T-cell (primary cell): ENCODE measurements around the gene PVALB. TPM values are rescaled to one million over a fixed set of nuclear protein-coding genes. Genes with fewer than 3 reads are reported as not detected.

Experiments
- ATAC-seq, 4 experiments: fragments of 200-7000 bp in 3 of 4; fragments of 150-1000 bp in 1 of 4; cut with Tn5 transposase; replicated peaks in 1 of 4; 1 replicate in 3 of 4; 2 replicates in 1 of 4; pipeline ENCODE4 v1.10.0; 2021; ENCODE audit warnings: moderate library complexity in 3 of 4, mild to moderate bottlenecking in 2 of 4, moderate number of reproducible peaks in 1 of 4
- CTCF ChIA-PET, 2 donors: fragments of 300-600 bp; sonication (Branson Sonifier 250); formaldehyde crosslinking; loops; one replicate each; lab custom pipeline; 2022; ENCODE audit warnings: antibody characterized with exemption in 2 of 2; lab: Charles Lee
- POLR2A ChIA-PET, 2 donors: fragments of 300-600 bp; sonication (Branson Sonifier 250); formaldehyde crosslinking; loops; one replicate each; lab custom pipeline; 2022; ENCODE audit warnings: antibody characterized with exemption in 2 of 2; lab: Charles Lee
- DNase-seq, 35 experiments: peaks; one replicate each; pipeline versions ENCODE4 v3.0.0 to v3.0.0-alpha.2; 2013 to 2023
- H3K27ac ChIP-seq: one replicate; pipeline ENCODE4 v1.5.1; 2013; ENCODE audit warnings: low read length
- H3K27me3 ChIP-seq, 2 experiments: replicated peaks in 1 of 2; 1 replicate in 1 of 2; 2 replicates in 1 of 2; pipeline versions ENCODE4 v1.6.1 to v1.7.0; 2013; ENCODE audit warnings: low read length in 1 of 2, mixed read lengths in 1 of 2; ENCODE audit not compliant: control insufficient read depth in 2 of 2, insufficient read depth in 2 of 2; ENCODE audit errors: extremely low read depth in 1 of 2
- H3K36me3 ChIP-seq, 2 donors: 1 replicate in 1 of 2; 2 replicates in 1 of 2; pipeline versions ENCODE4 v1.6.1 to v1.7.0; 2013; ENCODE audit warnings: low read length in 1 of 2; ENCODE audit not compliant: control insufficient read depth in 2 of 2, insufficient read depth in 1 of 2; ENCODE audit errors: extremely low read depth in 1 of 2
- H3K4me1 ChIP-seq, 2 experiments: 1 replicate in 1 of 2; 2 replicates in 1 of 2; pipeline versions ENCODE4 v1.6.1 to v1.7.0; 2013; ENCODE audit warnings: low read length in 2 of 2, mixed read lengths in 1 of 2; ENCODE audit not compliant: insufficient read depth in 2 of 2, control insufficient read depth in 1 of 2; ENCODE audit errors: extremely low read depth in 1 of 2
- H3K4me3 ChIP-seq, 2 donors: 1 replicate in 1 of 2; 2 replicates in 1 of 2; pipeline versions ENCODE4 v1.5.1 to v1.7.0; 2013; ENCODE audit warnings: mild to moderate bottlenecking in 2 of 2, low read length in 1 of 2, moderate library complexity in 1 of 2; ENCODE audit not compliant: control insufficient read depth in 1 of 2; ENCODE audit errors: extremely low read depth in 1 of 2
- H3K9me3 ChIP-seq: 2 replicates; pipeline ENCODE4 v1.7.0; 2013
- H3K27ac Mint-ChIP-seq, 2 donors: one replicate each; pipeline ENCODE4 v1.8.0; 2020 to 2021; ENCODE audit warnings: mild to moderate bottlenecking in 2 of 2, mixed read lengths in 2 of 2
- H3K27me3 Mint-ChIP-seq, 2 donors: one replicate each; pipeline ENCODE4 v1.8.0; 2021 to 2022; ENCODE audit warnings: mixed read lengths in 2 of 2
- H3K36me3 Mint-ChIP-seq: one replicate; pipeline ENCODE4 v1.8.0; 2021; ENCODE audit warnings: mixed read lengths
- H3K4me1 Mint-ChIP-seq, 3 donors: one replicate each; pipeline ENCODE4 v1.8.0; 2020 to 2022; ENCODE audit warnings: mixed read lengths in 3 of 3, mild to moderate bottlenecking in 1 of 3
- H3K4me3 Mint-ChIP-seq, 3 donors: one replicate each; pipeline ENCODE4 v1.8.0; 2020 to 2022; ENCODE audit warnings: mild to moderate bottlenecking in 3 of 3, mixed read lengths in 3 of 3, moderate library complexity in 3 of 3
- H3K9me3 Mint-ChIP-seq, 3 donors: one replicate each; pipeline ENCODE4 v1.8.0; 2020 to 2022; ENCODE audit warnings: mixed read lengths in 3 of 3
- WGBS: methylation state at CpG from one replicate; pipeline ENCODE4 v1.1.5; 2013; ENCODE audit warnings: missing lambda C conversion rate; ENCODE audit not compliant: insufficient coverage; 5-methylcytosine and 5-hydroxymethylcytosine counted together
- total RNA-seq, 35 experiments: library from RNA in 6 of 35; stranded (reverse) in 6 of 35; fragments of 120-200 nt in 1 of 35; gene quantifications; one replicate each; pipeline versions ENCODE4 v1.2.1 to v1.2.4 and lab custom pipeline; 2013 to 2026

The PVALB gene
- total RNA-seq, 5 donors from 2014 or later (not counting 1 experiment from before 2014, with no cell fraction given), result not detected

DNA sequence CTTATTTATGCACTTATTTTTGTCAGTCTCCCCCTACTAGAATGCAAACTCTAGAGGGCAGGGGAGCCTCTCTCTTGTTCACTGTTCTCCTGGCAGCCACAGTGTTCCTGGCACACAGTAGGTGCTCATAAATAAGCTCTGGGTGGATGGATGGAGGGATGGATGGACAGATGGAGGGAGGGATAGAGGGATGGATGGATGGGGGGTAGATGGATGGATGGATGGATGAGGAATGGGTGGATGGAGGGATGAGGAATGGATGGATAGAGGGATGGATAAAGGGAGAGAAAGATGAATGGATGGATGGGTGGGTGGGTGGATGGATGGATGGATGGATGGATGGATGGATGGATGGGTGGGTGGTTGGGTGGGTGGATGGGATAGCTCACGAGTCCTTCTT lies 13.5 kb downstream of the PVALB start:
- Histone ChIP-seq H3K4me1 (peaks cover 6 to 9% of the 10 kb centered on the region in 2 experiments), H3K36me3 (no peaks in the 10 kb centered on the region), H3K27me3 (peaks cover 0 to 22% of the 10 kb centered on the region in 2 experiments), H3K4me3 (no peak overlapping the region), H3K27ac (no peak overlapping the region), H3K9me3 (no peaks in the 10 kb centered on the region)
- Mint-ChIP-seq H3K27ac (no peak overlapping the region), H3K4me3 (no peak overlapping the region), H3K27me3 (peaks cover 7 to 23% of the 10 kb centered on the region in 2 donors), H3K9me3 (no peaks in the 10 kb centered on the region), H3K4me1 (peaks cover 11 to 16% (median 12%) of the 10 kb centered on the region in 3 donors), H3K36me3 (no peaks in the 10 kb centered on the region)
- DNase-seq (no peak), ATAC-seq (no peak)
- POLR2A ChIA-PET, result no interaction called here
- CTCF ChIA-PET, result no interaction called here
- no CpG with 5 or more reads among the region's 1 CpG for WGBS

DNA sequence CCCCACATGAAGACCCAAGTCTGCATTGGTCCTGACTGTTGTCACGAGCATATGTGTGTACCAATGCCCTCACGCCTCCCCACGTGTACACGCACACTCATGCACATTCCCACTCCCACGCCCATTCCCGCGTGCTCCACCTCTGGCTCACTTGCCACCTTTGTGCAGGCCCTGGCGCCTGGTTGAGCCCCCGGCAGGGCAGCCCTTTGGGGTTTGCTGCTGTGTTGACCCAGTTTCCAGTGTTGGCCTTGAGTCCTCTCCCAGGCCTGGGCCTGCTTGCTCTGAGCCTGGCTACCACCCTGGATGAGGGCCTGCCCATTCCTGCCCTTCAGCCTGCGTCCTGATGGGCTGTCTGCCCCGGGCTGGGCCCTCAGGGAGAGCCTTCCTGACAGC lies 18.2 kb downstream of the PVALB start:
- no peak overlapping the region for H3K4me3 Mint-ChIP-seq
- H3K9me3 ChIP-seq, result no peaks in the 10 kb centered on the region
- no peak overlapping the region for H3K27ac ChIP-seq
- ATAC-seq, result no peak
- peaks cover 14 to 19% of the 10 kb centered on the region in 2 donors for H3K27me3 Mint-ChIP-seq
- DNase-seq, result no peak
- peaks cover 0 to 3% of the 10 kb centered on the region in 2 donors for H3K36me3 ChIP-seq
- H3K4me1 ChIP-seq, result no peaks in the 10 kb centered on the region
- no peak overlapping the region for H3K27ac Mint-ChIP-seq
- no peaks in the 10 kb centered on the region for H3K9me3 Mint-ChIP-seq
- 85% methylated on average over 10 of the region's 11 CpGs for WGBS
- H3K36me3 Mint-ChIP-seq, result no peaks in the 10 kb centered on the region
- H3K4me1 Mint-ChIP-seq, result no peaks in the 10 kb centered on the region
- no peak overlapping the region for H3K4me3 ChIP-seq
- CTCF ChIA-PET, result no interaction called here
- POLR2A ChIA-PET, result no interaction called here
- H3K27me3 ChIP-seq, result peaks cover 0 to 25% of the 10 kb centered on the region in 2 experiments

DNA sequence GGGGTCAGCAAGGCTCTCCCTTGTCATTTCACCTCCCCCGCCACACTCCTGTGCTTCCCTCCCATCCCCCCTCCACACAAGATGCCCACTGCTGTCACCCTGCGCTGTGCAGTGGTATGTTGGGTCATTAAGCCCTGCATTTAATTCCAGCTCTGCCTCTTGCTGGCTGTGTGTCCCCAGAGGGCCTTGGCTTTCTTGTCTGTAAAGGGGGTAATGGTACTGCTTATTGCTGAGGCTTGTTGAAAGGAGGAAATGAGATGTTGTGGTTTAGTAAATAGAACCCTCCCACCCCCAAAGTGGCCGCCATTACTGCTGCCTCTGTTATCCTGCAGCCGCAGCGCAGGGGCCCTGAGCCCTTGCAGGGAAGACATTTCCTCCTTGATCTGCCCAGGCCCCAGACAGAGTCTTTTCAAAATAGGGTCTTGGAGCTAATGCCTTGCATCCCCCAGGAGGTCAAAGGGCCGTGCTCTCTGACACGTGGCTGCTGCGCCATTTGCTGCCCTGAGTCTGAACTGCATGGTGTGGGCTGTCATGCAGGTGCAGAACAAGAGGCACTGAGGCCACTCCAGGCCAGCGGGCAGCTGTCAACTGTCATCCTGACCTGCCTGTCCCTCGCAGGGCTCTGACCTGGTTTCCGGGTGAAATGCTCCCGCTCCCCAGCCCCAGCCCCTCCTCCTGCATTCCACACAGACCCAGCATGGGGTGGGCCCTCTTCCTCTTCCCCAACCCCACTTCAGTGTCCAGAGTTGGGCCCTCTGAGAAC lies 18.7 kb downstream of the PVALB start:
- no peaks in the 10 kb centered on the region for H3K36me3 Mint-ChIP-seq
- H3K4me1 Mint-ChIP-seq, result no peaks in the 10 kb centered on the region
- Histone ChIP-seq H3K27ac (no peak overlapping the region), H3K36me3 (peaks cover 0 to 3% of the 10 kb centered on the region in 2 donors), H3K9me3 (no peaks in the 10 kb centered on the region), H3K4me3 (no peak overlapping the region), H3K4me1 (no peaks in the 10 kb centered on the region), H3K27me3 (peaks cover 0 to 22% of the 10 kb centered on the region in 2 experiments)
- H3K27me3 Mint-ChIP-seq, result peaks cover 12 to 18% of the 10 kb centered on the region in 2 donors
- no peak for ATAC-seq
- ChIA-PET CTCF (no interaction called here), POLR2A (no interaction called here)
- no peaks in the 10 kb centered on the region for H3K9me3 Mint-ChIP-seq
- 78% methylated on average over 9 of the region's 12 CpGs for WGBS
- H3K27ac Mint-ChIP-seq, result no peak overlapping the region
- H3K4me3 Mint-ChIP-seq, result no peak overlapping the region
- no peak for DNase-seq

DNA sequence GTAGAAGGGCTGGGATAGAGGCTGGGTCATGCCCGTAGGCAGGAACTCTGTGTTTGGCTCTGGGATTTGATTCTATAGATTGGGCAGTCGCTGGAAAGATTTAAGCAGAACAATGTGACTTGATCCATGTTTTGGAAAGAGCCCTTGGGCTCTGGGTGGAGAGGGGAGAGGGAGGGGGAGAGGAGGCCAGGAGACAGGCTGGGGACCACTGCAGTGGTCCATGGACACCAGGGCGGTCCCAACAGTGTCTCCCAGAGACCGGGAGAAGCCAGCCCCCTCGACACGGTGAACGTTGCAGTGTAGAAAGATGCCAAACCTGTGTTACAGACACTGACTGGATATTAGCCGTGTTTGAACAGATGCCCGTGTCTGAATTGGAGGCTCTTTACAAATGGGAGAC lies 19.5 kb downstream of the PVALB start:
- Mint-ChIP-seq H3K27me3 (peaks cover 11 to 18% of the 10 kb centered on the region in 2 donors), H3K36me3 (no peaks in the 10 kb centered on the region), H3K4me1 (no peaks in the 10 kb centered on the region), H3K4me3 (no peak overlapping the region), H3K27ac (no peak overlapping the region), H3K9me3 (no peaks in the 10 kb centered on the region)
- no peak overlapping the region for H3K4me3 ChIP-seq
- no peak overlapping the region for H3K27ac ChIP-seq
- no peak for DNase-seq
- no peak for ATAC-seq
- ChIA-PET POLR2A (no interaction called here), CTCF (no interaction called here)
- H3K27me3 ChIP-seq, result peaks cover 0 to 19% of the 10 kb centered on the region in 2 experiments
- H3K36me3 ChIP-seq, result peaks cover 0 to 3% of the 10 kb centered on the region in 2 donors
- no peaks in the 10 kb centered on the region for H3K9me3 ChIP-seq
- WGBS, result 78% methylated on average over 9 of the region's 9 CpGs
- H3K4me1 ChIP-seq, result no peaks in the 10 kb centered on the region

DNA sequence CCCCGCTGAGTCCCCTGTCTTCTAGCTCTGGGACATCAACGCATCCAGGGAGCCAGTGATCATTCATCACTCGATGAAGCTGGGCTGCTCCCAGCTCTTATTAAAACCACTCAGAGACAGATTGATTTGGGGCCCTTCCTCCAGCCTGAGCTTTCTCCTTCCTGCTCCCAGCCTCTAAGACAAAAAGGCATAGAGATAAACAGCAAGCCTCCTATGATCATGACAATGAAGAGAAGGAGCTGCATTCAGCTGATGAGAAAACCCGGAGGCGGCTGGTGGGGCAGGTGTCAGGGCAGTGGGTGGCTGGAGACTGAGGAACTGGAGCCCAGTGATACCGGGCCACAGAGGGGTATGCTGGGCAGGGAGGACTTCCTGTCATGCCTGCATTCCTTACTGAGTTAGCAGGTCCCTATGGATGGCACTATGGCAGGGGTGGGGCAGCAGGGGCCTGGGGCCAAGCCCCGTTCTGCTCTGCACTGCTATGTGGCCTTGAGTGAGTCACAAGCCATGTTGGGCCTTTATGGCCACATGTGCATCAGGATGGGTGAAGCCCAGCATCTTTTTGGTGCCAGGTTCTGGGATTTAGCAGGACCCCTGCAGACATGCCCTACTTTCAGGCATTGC lies 20.2 kb downstream of the PVALB start:
- no peak overlapping the region for H3K27ac ChIP-seq
- POLR2A ChIA-PET, result no interaction called here
- Mint-ChIP-seq H3K9me3 (no peaks in the 10 kb centered on the region), H3K36me3 (no peaks in the 10 kb centered on the region), H3K4me3 (no peak overlapping the region), H3K27ac (no peak overlapping the region), H3K27me3 (peaks cover 7 to 15% of the 10 kb centered on the region in 2 donors), H3K4me1 (no peaks in the 10 kb centered on the region)
- peaks cover 0 to 3% of the 10 kb centered on the region in 2 donors for H3K36me3 ChIP-seq
- no peak overlapping the region for H3K4me3 ChIP-seq
- peaks cover 0 to 19% of the 10 kb centered on the region in 2 experiments for H3K27me3 ChIP-seq
- 77% methylated on average over 7 of the region's 7 CpGs for WGBS
- ATAC-seq (no peak), DNase-seq (no peak)
- H3K9me3 ChIP-seq, result no peaks in the 10 kb centered on the region
- H3K4me1 ChIP-seq, result no peaks in the 10 kb centered on the region
- CTCF ChIA-PET, result no interaction called here

DNA sequence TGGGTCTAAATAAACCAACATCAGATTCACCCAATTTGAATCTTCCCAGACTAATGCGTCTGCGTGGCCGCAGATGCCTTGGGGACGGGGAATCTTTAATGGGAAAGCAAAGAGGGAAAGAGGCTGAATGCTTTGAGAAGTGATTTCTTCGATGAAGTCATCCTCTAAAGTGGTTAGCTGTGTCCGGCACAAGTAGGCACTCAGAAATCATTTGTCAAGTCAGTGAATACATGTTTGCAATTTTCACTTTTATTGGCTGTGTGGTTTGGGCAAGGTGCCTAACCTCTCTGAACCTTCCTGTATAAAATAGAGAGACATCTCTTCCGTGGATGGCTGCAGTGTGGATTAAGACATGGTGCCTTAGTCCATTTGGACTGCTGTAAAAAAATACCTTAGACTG lies 21.2 kb downstream of the PVALB start:
- ATAC-seq (no peak), DNase-seq (no peak)
- CTCF ChIA-PET, result no interaction called here
- no peak overlapping the region for H3K27ac Mint-ChIP-seq
- 91% methylated on average over 5 of the region's 7 CpGs for WGBS
- no peak overlapping the region for H3K4me3 Mint-ChIP-seq
- H3K27me3 Mint-ChIP-seq, result peaks cover 6 to 7% of the 10 kb centered on the region in 2 donors
- no peaks in the 10 kb centered on the region for H3K9me3 Mint-ChIP-seq
- no peaks in the 10 kb centered on the region for H3K4me1 Mint-ChIP-seq
- Histone ChIP-seq H3K27ac (no peak overlapping the region), H3K27me3 (peaks cover 0 to 17% of the 10 kb centered on the region in 2 experiments), H3K4me1 (no peaks in the 10 kb centered on the region), H3K36me3 (peaks cover 0 to 3% of the 10 kb centered on the region in 2 donors), H3K4me3 (no peak overlapping the region), H3K9me3 (no peaks in the 10 kb centered on the region)
- no peaks in the 10 kb centered on the region for H3K36me3 Mint-ChIP-seq
- POLR2A ChIA-PET, result no interaction called here
